ENCODE data around the gene MCC.

Gene MCC

DNA sequence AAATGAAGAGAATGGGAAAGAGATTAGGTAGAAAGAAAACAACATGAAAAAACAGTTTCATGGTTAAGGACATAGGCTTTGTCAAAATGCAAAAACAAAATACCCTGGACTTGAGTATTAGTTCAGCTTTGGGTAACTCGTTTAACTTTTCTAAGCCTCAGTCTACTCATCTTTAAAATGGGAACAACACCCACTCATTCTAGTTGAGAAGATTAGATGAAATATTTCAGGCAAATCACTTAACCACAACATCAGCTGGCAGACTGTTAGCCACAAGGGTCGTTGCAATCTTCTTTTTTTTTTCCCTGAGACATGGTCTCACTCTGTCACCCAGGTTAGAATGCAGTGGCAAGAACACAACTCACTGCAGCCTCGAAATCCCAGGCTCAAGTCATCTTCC, 326.0 kb downstream of the MCC start:
- CTCF ChIA-PET, result no interaction called here
- TF ChIP-seq, protein P1, sequence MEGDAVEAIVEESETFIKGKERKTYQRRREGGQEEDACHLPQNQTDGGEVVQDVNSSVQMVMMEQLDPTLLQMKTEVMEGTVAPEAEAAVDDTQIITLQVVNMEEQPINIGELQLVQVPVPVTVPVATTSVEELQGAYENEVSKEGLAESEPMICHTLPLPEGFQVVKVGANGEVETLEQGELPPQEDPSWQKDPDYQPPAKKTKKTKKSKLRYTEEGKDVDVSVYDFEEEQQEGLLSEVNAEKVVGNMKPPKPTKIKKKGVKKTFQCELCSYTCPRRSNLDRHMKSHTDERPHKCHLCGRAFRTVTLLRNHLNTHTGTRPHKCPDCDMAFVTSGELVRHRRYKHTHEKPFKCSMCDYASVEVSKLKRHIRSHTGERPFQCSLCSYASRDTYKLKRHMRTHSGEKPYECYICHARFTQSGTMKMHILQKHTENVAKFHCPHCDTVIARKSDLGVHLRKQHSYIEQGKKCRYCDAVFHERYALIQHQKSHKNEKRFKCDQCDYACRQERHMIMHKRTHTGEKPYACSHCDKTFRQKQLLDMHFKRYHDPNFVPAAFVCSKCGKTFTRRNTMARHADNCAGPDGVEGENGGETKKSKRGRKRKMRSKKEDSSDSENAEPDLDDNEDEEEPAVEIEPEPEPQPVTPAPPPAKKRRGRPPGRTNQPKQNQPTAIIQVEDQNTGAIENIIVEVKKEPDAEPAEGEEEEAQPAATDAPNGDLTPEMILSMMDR (IDR thresholded peaks at IDR 0.05; ENCODE audit: insufficient read depth, low read length, missing control alignments), result no peak
- no peak for DNase-seq (ENCODE audit: low read depth, low spot score)
- POLR2A ChIA-PET, result no interaction called here
- H3K4me3 ChIP-seq (ENCODE audit: low read depth, low read length), result no peak overlapping the region

DNA sequence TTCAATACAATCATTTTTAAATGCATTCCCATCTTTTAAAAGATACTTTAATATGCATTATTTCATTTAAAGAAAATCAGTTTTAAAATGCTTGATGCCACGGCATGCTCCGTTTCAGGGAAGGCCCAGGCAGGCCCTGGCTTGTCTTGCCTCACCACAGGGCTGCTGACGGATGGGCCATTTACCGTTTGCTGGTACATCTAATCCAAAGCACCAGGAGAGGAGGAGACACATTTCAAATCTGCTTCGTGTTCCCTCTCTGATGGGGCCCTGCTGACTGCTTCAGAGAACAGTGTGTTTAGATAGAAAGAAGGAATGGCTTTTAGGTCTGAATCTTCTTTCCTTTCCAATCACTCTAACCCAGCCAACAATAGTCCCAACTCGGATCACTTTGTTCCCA, 326.4 kb downstream of the MCC start:
- no peak for DNase-seq (ENCODE audit: low read depth, low spot score)
- CTCF ChIA-PET, result no interaction called here
- TF ChIP-seq, protein P1 (IDR thresholded peaks at IDR 0.05; ENCODE audit: insufficient read depth, low read length, missing control alignments), result no peak
- POLR2A ChIA-PET, result no interaction called here
- no peak overlapping the region for H3K4me3 ChIP-seq (ENCODE audit: low read depth, low read length)

DNA sequence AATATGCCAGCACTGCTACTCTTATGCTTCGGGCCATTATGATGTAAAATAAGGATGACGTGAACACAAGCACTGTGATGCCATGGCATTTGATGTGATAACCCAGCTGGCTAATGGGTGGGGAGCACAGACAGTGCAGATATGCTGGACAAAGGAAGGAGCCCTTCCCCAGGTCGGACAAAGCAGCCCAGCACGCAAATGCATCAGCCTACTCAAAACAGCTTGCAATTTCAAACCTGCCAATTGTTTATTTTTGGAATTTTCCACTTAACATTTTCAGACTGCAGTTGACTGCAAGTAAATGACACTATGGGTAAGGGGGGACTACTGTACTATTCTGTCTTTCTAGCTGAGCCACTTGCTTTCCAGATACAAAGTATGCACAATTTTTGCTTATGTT, 330.4 kb downstream of the MCC start:
- TF ChIP-seq, protein P1 (IDR thresholded peaks at IDR 0.05; ENCODE audit: insufficient read depth, low read length, missing control alignments), result no peak
- DNase-seq (ENCODE audit: low read depth, low spot score), result no peak
- CTCF ChIA-PET, result no interaction called here
- H3K4me3 ChIP-seq (ENCODE audit: low read depth, low read length), result no peak overlapping the region
- POLR2A ChIA-PET, result no interaction called here

DNA sequence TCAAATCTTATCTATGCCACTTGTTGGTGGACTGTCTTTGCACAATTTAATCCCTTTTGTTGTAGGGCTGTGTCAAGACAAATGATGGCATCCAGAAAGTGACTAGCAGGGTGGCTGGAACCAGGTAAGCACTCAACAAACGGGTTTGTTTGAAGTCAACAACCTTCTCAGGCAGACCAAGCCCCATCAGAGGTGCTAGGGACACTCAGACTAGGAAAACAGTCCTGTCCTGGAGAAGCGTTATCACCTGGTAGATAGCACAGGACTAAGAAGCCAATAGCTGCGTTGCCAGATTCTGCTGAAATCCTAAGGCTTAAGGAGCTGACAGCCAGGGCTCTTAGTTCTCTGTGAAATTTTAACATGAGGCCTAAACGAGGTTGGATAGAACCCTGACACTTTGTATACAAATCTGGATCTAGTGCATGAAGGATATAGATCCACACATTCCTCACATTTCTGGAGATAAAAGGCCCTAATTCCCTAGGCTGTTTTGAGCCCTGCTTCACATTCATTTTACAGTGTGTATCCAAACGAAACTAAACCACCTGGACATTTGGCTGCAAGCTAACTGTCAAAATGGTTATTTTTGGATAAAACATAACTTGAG, 331.9 kb downstream of the MCC start:
- DNase-seq (ENCODE audit: low read depth, low spot score), result no peak
- CTCF ChIA-PET, result no interaction called here
- no peak overlapping the region for H3K4me3 ChIP-seq (ENCODE audit: low read depth, low read length)
- POLR2A ChIA-PET, result no interaction called here
- TF ChIP-seq, protein P1 (IDR thresholded peaks at IDR 0.05; ENCODE audit: insufficient read depth, low read length, missing control alignments), result no peak

DNA sequence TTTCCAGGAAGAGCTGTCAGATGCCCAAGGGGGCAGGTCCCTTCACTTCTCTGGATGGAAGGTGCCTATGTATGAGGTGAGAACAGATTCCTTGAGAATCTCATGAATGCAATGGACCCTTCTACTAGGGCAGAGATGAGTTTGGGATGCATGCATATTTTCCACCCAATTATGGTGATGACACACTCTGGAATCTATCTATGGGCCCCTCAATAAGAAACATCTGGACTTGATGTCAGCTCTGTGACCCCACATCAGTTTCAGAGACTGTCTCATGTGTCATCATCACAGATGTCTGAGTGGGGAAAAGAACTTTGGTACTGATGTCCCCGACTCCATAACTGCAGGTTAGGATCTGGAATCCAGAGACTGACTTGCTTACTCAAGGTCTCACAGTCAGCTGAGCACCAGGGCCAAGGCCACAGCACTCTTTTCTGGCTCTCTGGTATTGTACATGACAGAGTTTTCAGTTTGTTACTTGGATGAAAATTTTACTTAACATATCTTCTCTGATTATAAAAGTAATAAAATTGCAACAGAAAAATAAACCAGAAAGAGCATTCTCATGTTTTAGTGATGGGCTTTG, 334.6 kb downstream of the MCC start:
- H3K4me3 ChIP-seq (ENCODE audit: low read depth, low read length), result no peak overlapping the region
- CTCF ChIA-PET, result interaction anchor here (1.0 to 1.2 kb wide), 2 partner anchors 110 to 157 kb away, joined by 3 read pairs; no protein-coding TSS in a partner anchor
- TF ChIP-seq, protein P1 (IDR thresholded peaks at IDR 0.05; ENCODE audit: insufficient read depth, low read length, missing control alignments), result no peak
- POLR2A ChIA-PET, result no interaction called here
- no peak for DNase-seq (ENCODE audit: low read depth, low spot score)

DNA sequence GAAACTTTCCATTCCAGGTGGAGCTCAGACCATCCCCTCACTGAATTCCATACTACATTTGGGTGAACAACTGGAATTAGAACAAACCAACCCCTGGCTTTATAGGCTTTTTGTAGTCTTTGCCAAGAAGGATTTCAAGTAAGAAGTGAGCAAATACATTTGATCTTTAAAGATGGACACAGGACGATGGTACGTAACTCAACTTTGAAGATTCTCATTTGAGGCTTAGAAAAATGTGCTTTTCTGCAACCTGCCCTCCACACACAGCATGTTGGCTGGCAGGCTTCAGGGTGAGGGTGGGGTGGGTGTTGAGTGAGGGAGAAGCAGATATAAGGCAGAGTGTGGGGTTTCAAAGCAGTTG, 335.9 kb downstream of the MCC start:
- CTCF ChIA-PET, result no interaction called here
- TF ChIP-seq, protein P1 (IDR thresholded peaks at IDR 0.05; ENCODE audit: insufficient read depth, low read length, missing control alignments), result no peak
- POLR2A ChIA-PET, result no interaction called here
- H3K4me3 ChIP-seq (ENCODE audit: low read depth, low read length), result no peak overlapping the region
- DNase-seq (ENCODE audit: low read depth, low spot score), result no peak
